Measurements from ENCODE around the gene PPP1R9B. TPM values are rescaled to one million over a fixed set of nuclear protein-coding genes. Genes with fewer than 3 reads are reported as not detected.

The PPP1R9B gene
- total and polyA plus RNA-seq, 4 donors = 0.90 to 26.1 (median 7.1) TPM

GRCh38 chr17:50149091-50149416, 1.4 kb downstream of the PPP1R9B start:
- Histone ChIP-seq H3K27ac (ENCODE audit: low read depth in 1 of 2, low read length in 2 of 2) (peak overlapping the region; percentile 49 to 80), H3K9me3 (ENCODE audit: control insufficient read depth in 4 of 4, low read length in 3 of 4) (no peaks in the 10 kb centered on the region), H3K36me3 (ENCODE audit: control insufficient read depth in 4 of 4, insufficient read depth in 3 of 4, low read depth in 1 of 4, low read length in 3 of 4) (no peaks in the 10 kb centered on the region), H3K4me3 (ENCODE audit: low read depth in 1 of 3, low read length in 3 of 3) (peak overlapping the region in 2 of 3 donors; percentile 41 to 73), H3K4me1 (ENCODE audit: control insufficient read depth in 4 of 4, insufficient read depth in 4 of 4, low read length in 3 of 4) (peaks cover 27 to 64% (median 59%) of the 10 kb centered on the region in 4 donors), H3K9ac (ENCODE audit: low read depth in 1 of 2, low read length in 2 of 2) (peak overlapping the region in 1 of 2 donors; percentile 50), H3K27me3 (ENCODE audit: control insufficient read depth in 4 of 4, insufficient read depth in 4 of 4, low read length in 3 of 4) (no peaks in the 10 kb centered on the region)
- 10% methylated on average over 30 of the region's 30 CpGs for WGBS
- no peak for TF ChIP-seq RAD21 (IDR thresholded peaks at IDR 0.05)
- no peak for TF ChIP-seq HNF4A (conservative IDR thresholded peaks at IDR 0.05)
- TF ChIP-seq CTCF (IDR thresholded peaks at IDR 0.05; ENCODE audit: low read depth, low read length, missing input control) = no peak
- TF ChIP-seq FOXA1 (IDR thresholded peaks at IDR 0.05) = no peak
- no peak for TF ChIP-seq MAX (IDR thresholded peaks at IDR 0.05)
- no peak for TF ChIP-seq RXRA (IDR thresholded peaks at IDR 0.05)
- no peak for TF ChIP-seq ATF3 (IDR thresholded peaks at IDR 0.05)
- TF ChIP-seq FOXA2 (IDR thresholded peaks at IDR 0.05) = no peak
- no peak for TF ChIP-seq EGR1 (IDR thresholded peaks at IDR 0.05; ENCODE audit: low read depth in 2 of 2)
- no peak for TF ChIP-seq GABPA (IDR thresholded peaks at IDR 0.05 in 1 of 2, conservative IDR thresholded peaks at IDR 0.05 in 1 of 2)
- no peak for TF ChIP-seq NR2F2 (IDR thresholded peaks at IDR 0.05)
- TF ChIP-seq JUND (IDR thresholded peaks at IDR 0.05) = no peak
- TF ChIP-seq HNF4G (IDR thresholded peaks at IDR 0.05) = no peak
- no peak for TF ChIP-seq YY1 (IDR thresholded peaks at IDR 0.05)
- no peak for TF ChIP-seq REST (IDR thresholded peaks at IDR 0.05)
- no peak for TF ChIP-seq SP1 (IDR thresholded peaks at IDR 0.05)
- TF ChIP-seq ZBTB33 (IDR thresholded peaks at IDR 0.05) = no peak
- TF ChIP-seq TAF1 (conservative IDR thresholded peaks at IDR 0.05) = no peak
- DNase-seq (ENCODE audit: low spot score) = no peak

Measured in liver (tissue), 9 donors.